Stomach (tissue), 4 donors: ENCODE measurements around the gene CLCN3.

Experiments
- EP300 ChIP-seq: sonication (generic); formaldehyde crosslinking; IDR thresholded peaks from one replicate; pipeline ENCODE4 v1.6.1; 2017; ENCODE audit warnings: antibody characterized with exemption
- POLR2A ChIP-seq, 4 donors: fragments of 450-650 bp; IDR thresholded peaks; one replicate each; pipeline ENCODE4 v1.6.1; 2016; ENCODE audit warnings: antibody characterized with exemption in 4 of 4, control low read depth in 2 of 4, mild to moderate bottlenecking in 1 of 4, moderate library complexity in 1 of 4
- POLR2AphosphoS5 ChIP-seq, 3 donors: sonication (generic); formaldehyde crosslinking; IDR thresholded peaks; one replicate each; pipeline ENCODE4 v1.6.1; 2016; ENCODE audit warnings: antibody characterized with exemption in 3 of 3
- TF ChIP-seq, protein P1 (sequence below), 7 experiments: fragments of 450-650 bp in 4 of 7; fragments of 200-600 bp in 3 of 7; sonication (generic) in 3 of 7; IDR thresholded peaks; one replicate each; pipeline ENCODE4 v1.5.1; 2016 to 2019; ENCODE audit warnings: antibody characterized with exemption in 7 of 7, control low read depth in 2 of 7, mild to moderate bottlenecking in 1 of 7

DNA sequence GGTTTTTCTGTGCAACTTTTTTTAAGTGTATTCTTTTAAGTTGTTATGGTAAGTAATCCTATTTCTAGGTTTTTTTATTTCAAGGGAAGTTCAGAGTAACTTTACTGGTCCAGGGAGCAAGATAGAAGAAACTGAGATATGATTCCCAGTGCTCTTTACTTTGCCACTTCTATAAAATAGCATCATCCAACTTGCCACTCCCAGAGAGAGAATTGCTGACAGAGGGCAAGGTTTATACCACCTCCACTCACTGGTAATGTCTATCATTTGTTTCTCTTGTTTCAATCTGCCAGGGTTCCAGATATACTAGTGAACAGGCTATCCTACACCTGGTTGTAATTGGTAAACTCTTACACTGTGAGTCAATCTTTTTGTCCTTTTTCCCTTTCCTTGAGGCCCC, 3.5 kb upstream of the CLCN3 start:
- TF ChIP-seq, protein P1, sequence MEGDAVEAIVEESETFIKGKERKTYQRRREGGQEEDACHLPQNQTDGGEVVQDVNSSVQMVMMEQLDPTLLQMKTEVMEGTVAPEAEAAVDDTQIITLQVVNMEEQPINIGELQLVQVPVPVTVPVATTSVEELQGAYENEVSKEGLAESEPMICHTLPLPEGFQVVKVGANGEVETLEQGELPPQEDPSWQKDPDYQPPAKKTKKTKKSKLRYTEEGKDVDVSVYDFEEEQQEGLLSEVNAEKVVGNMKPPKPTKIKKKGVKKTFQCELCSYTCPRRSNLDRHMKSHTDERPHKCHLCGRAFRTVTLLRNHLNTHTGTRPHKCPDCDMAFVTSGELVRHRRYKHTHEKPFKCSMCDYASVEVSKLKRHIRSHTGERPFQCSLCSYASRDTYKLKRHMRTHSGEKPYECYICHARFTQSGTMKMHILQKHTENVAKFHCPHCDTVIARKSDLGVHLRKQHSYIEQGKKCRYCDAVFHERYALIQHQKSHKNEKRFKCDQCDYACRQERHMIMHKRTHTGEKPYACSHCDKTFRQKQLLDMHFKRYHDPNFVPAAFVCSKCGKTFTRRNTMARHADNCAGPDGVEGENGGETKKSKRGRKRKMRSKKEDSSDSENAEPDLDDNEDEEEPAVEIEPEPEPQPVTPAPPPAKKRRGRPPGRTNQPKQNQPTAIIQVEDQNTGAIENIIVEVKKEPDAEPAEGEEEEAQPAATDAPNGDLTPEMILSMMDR (IDR thresholded peaks at IDR 0.05), result no peak
- TF ChIP-seq POLR2A (IDR thresholded peaks at IDR 0.05) (no peak), EP300 (no peak), POLR2AphosphoS5 (IDR thresholded peaks at IDR 0.05) (no peak)
